ENCODE measurements around the gene PTER. TPM values are rescaled to one million over a fixed set of nuclear protein-coding genes. Genes with fewer than 3 reads are reported as not detected.

The PTER gene
- polyA plus RNA-seq, 2 of the 4 experiments (the other 2 are of a cell fraction) = 13.2 to 34.5 TPM

GRCh38 chr10:16441173-16441840 lies 4.5 kb downstream of the PTER start:
- CTCF ChIA-PET = no interaction called here
- 53% methylated on average over 9 of the region's 9 CpGs for WGBS (ENCODE audit: missing lambda C conversion rate)

GRCh38 chr10:16442914-16443313 lies 6.1 kb downstream of the PTER start:
- DNase-seq (ENCODE audit: low read depth in 1 of 2, low spot score in 1 of 2) (no peak), FAIRE-seq (no peak), ATAC-seq (no peak)
- no peak overlapping the region for H3K27ac ChIP-seq
- no peak overlapping the region for H3K4me2 ChIP-seq
- H3K4me3 ChIP-seq = no peak overlapping the region
- ChIA-PET CTCF (no interaction called here), POLR2A (no interaction called here)
- WGBS (ENCODE audit: missing lambda C conversion rate) = 96% methylated on average over 1 of the region's 1 CpG
- H3K9me3 ChIP-seq = no peaks in the 10 kb centered on the region
- TF ChIP-seq RNF2 (IDR thresholded peaks at IDR 0.05; ENCODE audit: borderline replicate concordance, low read depth) (no peak), NFE2L2 (conservative IDR thresholded peaks at IDR 0.05; ENCODE audit: low read length) (no peak), RAD21 (conservative IDR thresholded peaks at IDR 0.05 in 1 of 2, IDR thresholded peaks at IDR 0.05 in 1 of 2) (no peak), HMGXB4 (CRISPR knock-in tag; IDR thresholded peaks at IDR 0.05; ENCODE audit: borderline replicate concordance) (no peak), PHF8 (IDR thresholded peaks at IDR 0.05; ENCODE audit: borderline replicate concordance, low read depth) (no peak)
- H3K4me1 ChIP-seq = peaks cover 48% of the 10 kb centered on the region

More at GRCh38 chr10:16441173-16441840, 4.5 kb downstream of the PTER start:
- Histone ChIP-seq H3K27ac (peak overlapping the region; percentile 20 to 64; a peak in 3 of 6 replicates), H3K4me2 (peak overlapping the region; percentile 92), H3K4me1 (peaks cover 52% of the 10 kb centered on the region), H3K9me3 (no peaks in the 10 kb centered on the region), H3K4me3 (no peak overlapping the region)
- DNase-seq (ENCODE audit: low read depth in 1 of 2, low spot score in 1 of 2) (no peak), ATAC-seq (no peak), FAIRE-seq (no peak)
- POLR2A ChIA-PET = interaction anchor here (1.0 kb wide), 1 partner anchor 8 kb away, joined by 4 read pairs; no protein-coding TSS in a partner anchor
- TF ChIP-seq RARB (CRISPR knock-in tag; IDR thresholded peaks at IDR 0.05) (no peak), GATA3 (IDR thresholded peaks at IDR 0.05; ENCODE audit: borderline replicate concordance) (peak; percentile 15; the same call in 1 of the 2 replicates)

DNA sequence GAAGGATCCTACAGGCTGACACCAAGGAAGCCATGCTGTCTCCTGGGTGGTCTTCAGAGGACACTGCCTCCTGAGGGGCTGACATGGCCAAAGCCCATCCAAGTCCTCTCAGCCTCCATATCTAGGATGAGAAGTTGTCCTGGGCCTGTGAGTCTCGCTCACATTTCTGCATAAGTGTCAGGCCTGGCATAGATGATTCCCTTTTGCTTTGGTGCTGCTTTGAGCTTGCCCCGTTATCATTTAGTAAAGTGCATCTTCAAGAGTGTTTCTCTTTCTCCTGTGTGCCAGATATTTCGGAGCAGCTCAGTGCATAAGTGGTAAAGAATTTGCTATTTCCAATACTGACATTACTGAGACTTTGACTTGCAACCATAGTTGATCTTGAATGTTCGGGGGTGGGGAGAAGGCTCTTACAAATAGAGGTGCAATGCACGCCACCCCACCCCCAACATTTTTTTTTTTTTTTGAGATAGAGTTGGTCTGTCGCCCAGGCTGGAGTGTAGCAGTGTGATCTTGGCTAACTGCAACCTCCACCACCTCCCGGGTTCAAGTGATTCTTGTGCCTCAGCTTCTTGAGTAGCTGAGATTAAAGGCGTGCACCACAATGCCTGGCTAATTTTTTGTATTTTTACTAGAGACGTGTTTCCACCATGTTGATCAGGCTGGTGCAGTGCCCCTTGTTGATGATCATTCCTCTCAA lies 9.1 kb downstream of the PTER start:
- no peak for FAIRE-seq
- 93% methylated on average over 9 of the region's 9 CpGs for WGBS (ENCODE audit: missing lambda C conversion rate)
- H3K27ac ChIP-seq = no peak overlapping the region
- ChIA-PET POLR2A (interaction anchor here (0.7 kb wide), 1 partner anchor 53 kb away, joined by 3 read pairs; no protein-coding TSS in a partner anchor), CTCF (interaction anchor here (1.5 kb wide), 1 partner anchor 18 kb away, joined by 3 read pairs; no protein-coding TSS in a partner anchor)
- peaks cover 17% of the 10 kb centered on the region for H3K4me1 ChIP-seq
- TF ChIP-seq HMGXB4 (CRISPR knock-in tag; IDR thresholded peaks at IDR 0.05; ENCODE audit: borderline replicate concordance) (no peak), HOXA7 (CRISPR knock-in tag; IDR thresholded peaks at IDR 0.05) (no peak)
- no peaks in the 10 kb centered on the region for H3K9me3 ChIP-seq
- no peak overlapping the region for H3K4me2 ChIP-seq
- no peak; a peak in 1 of 6 replicates for ATAC-seq
- no peak overlapping the region for H3K4me3 ChIP-seq
- no peak for DNase-seq (ENCODE audit: low read depth in 1 of 2, low spot score in 1 of 2)

DNA sequence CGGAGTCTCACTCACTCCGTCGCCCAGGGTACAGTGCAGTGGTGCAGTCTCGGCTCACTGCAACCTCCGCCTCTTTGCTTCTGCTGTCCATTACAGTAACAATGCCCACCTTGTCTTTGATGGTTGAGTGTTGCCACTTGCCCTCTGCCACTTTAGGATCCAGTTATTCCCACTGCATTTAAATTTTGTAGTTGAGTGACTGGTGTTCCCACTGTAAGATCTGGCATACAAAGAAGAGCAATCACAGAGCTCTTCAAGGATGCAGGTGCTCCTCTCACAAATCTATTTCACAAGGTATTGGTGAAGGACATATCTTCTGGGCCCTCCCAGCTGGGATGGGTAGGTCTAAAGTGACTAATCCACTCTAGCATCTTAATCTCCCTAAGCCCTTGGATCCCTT lies 12.6 kb downstream of the PTER start:
- Histone ChIP-seq H3K4me2 (no peak overlapping the region), H3K27ac (no peak overlapping the region), H3K9me3 (no peaks in the 10 kb centered on the region), H3K4me3 (no peak overlapping the region), H3K4me1 (no peaks in the 10 kb centered on the region)
- ChIA-PET CTCF (no interaction called here), POLR2A (interaction anchor here (0.6 to 0.7 kb wide), 2 partner anchors 8 to 10 kb away, joined by 4 to 6 read pairs; no protein-coding TSS in a partner anchor)
- 96% methylated on average over 5 of the region's 5 CpGs for WGBS (ENCODE audit: missing lambda C conversion rate)
- ATAC-seq (no peak), DNase-seq (ENCODE audit: low read depth in 1 of 2, low spot score in 1 of 2) (no peak), FAIRE-seq (no peak)
- TF ChIP-seq ZSCAN20 (CRISPR knock-in tag; IDR thresholded peaks at IDR 0.05) (no peak), ZNF302 (CRISPR knock-in tag; IDR thresholded peaks at IDR 0.05) (no peak), REST (IDR thresholded peaks at IDR 0.05) (no peak), MAZ (IDR thresholded peaks at IDR 0.05; ENCODE audit: borderline replicate concordance, low read depth, low read length) (no peak), MYC (IDR thresholded peaks at IDR 0.05; ENCODE audit: borderline replicate concordance, low read length) (no peak), POLR2A (IDR thresholded peaks at IDR 0.05; ENCODE audit: low read length) (no peak), HES2 (IDR thresholded peaks at IDR 0.05) (no peak), CHD4 (IDR thresholded peaks at IDR 0.05; ENCODE audit: borderline replicate concordance) (no peak), RCOR1 (IDR thresholded peaks at IDR 0.05; ENCODE audit: low read depth, low read length) (no peak), RFX5 (IDR thresholded peaks at IDR 0.05) (no peak), POLR2AphosphoS2 (conservative IDR thresholded peaks at IDR 0.05; ENCODE audit: low read length) (no peak), SMC3 (IDR thresholded peaks at IDR 0.05) (no peak), HDAC2 (IDR thresholded peaks at IDR 0.05) (no peak)

Data from A549 (cell line).